Hypothalamus (tissue), 51 donors: ENCODE results near the gene AMN1.
A peak's percentile ranks its signal among the peaks of the same experiment; 100 is the strongest.
"Not testable (repeated sequence)": the region's sequence is repeated elsewhere in the genome, so short reads cannot be mapped to it uniquely, and the experiment has no call there.

ENCODE experiments used
- DNase-seq, 51 donors: peaks; one replicate each; lab custom pipeline; 2025; lab: John Stamatoyannopoulos, UW

Gene AMN1

DNA sequence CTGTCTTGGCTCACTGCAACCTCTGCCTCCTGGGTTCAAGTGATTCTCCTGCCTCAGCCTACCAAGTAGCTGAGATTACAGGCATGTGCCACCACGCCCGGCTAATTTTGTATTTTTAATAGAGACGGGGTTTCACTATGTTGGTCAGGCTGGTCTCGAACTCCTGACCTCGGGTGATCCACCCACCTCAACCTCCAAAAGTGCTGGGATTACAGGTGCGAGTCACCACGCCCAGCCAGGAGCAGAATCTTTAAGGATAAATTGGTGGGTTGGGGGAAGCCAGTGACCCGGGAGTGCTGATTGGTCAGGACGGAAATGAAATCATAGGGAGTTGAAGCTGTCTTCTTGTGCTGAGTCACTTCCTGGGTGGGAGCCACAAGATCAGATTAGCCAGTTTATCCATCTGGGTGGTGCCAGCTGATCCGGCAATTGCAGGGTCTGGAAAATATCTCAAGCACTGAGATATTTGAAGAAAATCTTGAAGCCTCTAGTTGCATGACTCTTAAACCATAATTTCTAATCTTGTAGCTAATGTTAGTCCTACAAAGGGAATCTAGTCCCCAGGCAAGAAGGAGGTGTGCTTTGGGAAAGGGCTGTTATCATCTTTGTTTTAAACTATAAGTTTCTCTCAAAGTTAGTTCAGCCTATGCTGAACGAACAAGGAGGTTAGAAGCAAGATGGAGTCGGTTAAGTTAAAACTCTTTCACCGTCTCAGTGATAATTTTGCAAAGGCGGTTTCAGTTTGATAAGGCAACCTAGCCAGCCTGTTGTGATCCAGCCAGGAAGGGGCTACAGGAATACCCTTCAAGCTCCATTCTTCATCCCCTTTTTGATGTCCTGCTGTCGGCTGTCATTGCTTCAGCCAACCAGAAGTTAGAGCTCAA, 5.0 kb upstream of the AMN1 start:
- not testable (repeated sequence) for DNase-seq

DNA sequence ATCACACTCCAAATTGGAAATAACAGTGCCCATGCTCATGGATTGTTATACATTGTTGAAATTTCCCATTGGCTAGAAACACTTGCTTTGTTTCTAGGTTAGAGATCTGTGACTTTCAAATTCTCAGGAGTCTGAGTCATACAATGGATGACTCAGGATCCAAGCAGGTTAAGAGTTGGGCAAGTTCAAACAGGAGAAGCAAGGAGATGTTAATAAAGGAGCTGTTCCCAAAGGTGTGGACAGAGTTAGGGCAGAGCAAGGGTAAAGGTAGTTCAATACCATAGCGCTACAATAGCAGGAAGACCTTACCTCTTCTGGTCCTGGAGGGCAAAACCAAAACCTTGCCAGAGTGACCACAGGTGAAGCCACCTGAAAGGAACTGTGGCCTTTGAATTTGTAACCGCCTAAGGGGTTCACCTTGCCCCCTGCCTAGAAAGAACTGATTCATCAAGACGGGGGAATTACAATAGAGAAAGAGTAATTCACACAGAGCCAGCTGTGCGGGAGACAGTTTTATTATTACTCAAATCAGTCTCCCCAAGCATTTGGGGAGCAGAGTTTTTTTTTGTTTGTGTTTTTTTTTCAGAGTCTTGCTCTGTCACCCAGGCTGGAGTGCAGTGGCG, 4.2 kb upstream of the AMN1 start:
- peak in 1 of 51 donors; percentile 35 for DNase-seq

DNA sequence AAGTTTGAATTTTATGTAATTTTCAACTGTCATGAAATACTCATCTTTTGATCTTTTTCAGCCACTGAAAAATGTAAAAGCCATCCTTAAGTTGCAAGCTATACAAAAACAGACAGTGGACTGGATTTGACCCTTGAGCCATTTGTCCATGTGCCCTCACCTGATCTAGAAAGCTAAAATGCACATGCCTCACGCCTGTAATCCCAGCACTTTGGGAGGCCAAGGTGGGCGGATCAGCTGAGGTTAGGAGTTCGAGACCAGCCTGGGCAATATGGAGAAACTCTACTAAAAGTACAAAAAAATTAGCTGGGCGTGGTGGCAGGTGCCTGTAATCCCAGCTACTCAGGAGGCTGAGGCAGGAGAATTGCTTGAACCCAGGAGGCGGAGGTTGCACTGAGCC, 2.4 kb upstream of the AMN1 start:
- DNase-seq, result not testable (repeated sequence)

DNA sequence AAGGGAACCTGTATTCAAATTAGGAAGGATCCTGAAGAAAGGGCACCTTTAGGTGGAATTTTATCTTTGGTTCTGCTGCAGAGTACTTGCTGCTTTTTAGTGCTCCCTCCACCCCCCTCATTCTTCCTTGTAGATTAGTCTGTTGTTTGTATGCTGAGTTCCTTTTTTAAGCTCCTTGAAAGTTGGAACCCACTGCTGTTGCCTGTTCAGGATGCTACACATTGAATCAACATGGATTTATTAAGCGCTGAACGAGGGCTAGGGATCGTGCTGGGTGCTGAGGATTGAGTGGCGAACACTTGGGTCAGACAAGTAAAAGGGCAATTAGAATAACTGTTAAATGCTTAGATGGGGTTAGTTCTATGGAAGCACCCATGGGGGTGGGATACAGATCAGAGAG, 884 bp upstream of the AMN1 start:
- DNase-seq, result peak in 1 of 51 donors; percentile 54

DNA sequence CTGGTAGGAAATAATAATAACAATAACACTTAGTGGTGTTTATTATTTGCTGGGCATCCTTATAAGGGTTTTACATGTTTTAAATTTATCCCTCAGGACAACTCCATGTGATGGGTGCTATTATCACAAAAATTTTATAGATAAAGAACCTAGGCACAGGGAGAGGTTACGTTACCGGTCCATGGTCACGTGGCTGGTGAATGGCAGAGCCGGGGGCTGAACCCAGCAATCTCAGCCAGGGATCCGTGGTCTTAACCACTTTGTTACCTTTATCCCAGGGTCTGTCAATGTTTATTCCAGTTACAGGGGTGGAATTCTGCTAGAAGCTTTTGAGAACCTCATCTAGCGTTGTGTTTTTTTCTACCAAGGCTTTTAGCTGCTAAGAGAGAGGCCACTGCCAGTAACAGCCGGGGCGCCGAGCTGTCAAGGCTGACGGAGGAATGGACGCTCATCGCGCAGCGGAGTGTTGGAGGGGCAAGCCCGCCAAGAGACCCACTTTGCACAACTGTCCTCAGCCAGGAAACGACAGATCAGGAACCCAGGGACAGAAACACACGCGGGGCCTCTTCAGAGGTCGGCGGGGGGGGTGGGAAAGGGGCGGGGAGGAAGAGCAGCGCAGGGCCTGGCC, 418 bp downstream of the AMN1 start:
- DNase-seq, result peak in 24 of 51 donors; percentile 8 to 89 (median 52)

DNA sequence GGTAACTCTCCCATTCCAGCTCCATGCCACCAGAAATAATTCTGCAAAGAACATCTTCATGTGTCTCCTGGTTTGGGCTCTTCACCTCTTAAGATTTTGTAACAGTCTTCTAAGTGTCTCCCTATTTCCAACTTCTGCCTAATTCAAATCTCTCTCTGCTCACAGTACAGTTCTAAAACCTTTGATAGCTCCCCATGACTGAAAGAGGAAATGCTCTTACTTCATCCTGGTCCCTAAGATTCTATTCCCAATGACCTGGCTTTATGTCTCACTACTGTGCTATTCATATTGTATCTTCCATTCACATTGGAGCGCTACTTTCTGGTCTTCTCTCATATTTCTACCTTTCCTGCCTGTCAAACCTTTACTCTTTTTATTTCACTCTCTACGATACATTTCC, 1.6 kb downstream of the AMN1 start:
- no peak for DNase-seq

DNA sequence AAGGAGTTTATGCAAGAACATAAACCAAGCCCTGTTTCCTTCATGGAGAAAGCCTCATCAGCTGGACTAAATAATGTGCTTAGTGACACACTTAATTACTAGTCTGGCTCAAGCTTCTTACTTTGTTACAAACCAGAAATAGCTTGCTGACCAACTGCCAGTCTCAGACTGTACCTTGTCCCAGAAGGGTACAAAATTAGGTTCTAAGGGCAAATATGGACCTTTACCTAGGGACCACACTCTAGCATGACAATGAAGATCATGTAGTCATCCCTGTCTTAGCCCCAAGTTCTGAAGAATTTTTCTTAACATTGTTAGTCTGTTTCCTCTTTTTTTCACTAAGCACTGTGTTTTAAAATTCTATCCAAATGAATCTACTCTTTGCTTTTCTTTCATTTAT, 2.2 kb downstream of the AMN1 start:
- no peak for DNase-seq

DNA sequence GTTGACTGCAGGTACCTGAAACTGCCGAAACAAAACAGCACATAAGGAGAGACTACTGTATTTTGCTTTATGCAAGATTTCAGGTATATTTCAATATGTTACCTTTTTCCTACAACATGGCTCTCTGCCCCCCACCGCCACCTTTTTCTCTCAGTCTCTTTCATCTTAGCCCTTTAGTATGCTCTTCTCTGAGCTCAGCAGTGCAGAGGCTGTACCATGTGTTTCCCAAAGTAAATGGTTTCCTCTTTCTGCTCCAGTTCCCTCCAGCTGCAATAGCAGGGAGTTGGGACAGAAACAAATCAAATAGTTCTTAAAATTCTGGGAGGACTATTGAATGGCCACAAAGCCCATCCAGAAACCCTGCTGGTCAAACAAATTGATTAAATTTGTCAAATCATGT, 4.3 kb downstream of the AMN1 start:
- no peak for DNase-seq

DNA sequence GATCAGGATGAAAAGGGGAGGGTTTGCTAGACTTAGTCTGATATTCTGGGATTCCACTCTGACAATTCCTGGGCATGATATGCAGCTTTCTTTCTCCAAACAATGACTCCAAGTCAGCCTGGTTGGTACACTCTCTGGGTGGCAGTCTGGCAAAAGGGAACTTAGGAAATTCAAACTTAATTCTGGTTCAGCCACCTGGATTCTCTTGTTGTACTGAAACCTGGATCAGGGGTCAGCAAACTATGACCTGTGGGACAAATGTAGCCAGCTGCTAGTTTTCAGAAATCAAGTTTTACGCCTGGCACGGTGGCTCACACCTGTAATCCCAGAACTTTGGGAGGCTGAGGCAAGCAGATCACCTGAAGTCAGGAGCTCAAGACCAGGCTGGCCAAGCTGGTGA, 6.2 kb downstream of the AMN1 start:
- DNase-seq, result no peak

DNA sequence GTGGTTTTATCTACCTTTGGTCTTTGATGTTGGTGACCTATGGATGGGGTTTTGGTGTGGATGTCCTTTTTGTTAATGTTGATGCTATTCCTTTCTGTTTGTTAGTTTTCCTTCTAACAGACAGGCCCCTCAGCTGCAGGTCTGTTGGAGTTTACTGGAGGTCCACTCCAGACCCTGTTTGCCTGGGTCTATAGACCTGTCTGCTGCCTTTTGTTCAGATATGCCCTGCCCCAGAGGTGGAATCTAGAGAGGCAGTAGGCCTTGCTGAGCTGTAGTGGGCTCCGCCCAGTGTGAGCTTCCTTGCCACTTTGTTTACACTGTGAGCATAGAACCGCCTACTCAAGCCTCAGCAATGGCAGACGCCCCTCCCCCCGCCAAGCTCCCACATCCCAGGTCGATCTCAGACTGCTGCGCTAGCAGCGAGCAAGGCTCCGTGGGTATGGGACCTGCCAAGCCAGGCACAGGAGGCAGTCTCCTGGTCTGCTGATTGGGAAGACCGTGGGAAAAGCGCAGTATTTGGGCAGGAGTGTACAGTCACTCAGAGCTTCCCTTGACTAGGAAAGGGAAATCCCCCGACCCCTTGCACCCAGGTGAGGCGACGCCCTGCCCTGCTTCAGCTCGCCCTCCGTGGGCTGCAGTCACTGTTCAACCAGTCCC, 10.2 kb downstream of the AMN1 start:
- DNase-seq, result not testable (repeated sequence)

DNA sequence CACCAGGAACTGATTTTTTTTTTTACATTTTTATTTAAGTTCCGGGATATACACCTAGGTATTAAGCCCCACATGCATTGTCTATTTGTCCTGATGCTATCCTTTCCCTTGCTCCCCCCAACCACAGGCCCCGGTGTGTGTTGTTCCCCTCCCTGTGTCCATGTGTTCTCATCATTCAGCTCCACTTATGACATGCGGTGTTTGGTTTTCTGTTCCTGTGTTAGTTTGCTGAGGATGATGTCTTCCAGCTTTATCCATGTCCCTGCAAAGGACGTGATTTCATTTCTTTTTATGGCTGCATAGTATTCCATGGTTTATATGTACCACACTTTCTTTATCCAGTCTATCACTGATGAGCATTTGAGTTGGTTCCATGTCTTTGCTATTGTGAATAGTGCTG, 11.8 kb downstream of the AMN1 start:
- not testable (repeated sequence) for DNase-seq

DNA sequence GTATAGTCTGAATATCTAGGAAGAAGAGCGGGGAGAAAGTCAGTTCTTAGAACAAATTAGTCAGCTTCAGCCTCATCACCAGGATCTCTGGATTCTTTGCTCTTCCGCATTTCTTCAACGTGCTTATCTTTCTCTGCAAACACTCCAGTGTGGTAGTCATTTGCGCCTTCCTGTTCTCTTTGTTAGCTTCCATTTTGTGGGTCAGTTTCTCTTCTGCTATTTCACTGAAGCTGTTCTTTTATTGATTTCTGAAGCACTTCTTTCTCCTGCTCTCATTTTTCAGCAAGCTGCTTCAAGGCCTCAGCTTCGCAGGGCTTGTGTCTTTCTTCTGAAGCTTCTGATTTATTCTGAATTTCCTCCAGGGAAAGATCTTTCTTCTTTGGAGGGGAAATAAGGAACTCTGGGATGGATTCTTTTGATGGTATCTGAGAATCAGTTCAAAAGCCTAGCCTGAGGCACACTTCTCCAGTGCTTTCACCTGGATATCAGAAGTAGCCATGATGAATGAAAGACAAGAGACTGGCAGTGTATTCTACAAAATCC, 13.5 kb downstream of the AMN1 start:
- peak in 2 of 51 donors; percentile 24 to 28 for DNase-seq

DNA sequence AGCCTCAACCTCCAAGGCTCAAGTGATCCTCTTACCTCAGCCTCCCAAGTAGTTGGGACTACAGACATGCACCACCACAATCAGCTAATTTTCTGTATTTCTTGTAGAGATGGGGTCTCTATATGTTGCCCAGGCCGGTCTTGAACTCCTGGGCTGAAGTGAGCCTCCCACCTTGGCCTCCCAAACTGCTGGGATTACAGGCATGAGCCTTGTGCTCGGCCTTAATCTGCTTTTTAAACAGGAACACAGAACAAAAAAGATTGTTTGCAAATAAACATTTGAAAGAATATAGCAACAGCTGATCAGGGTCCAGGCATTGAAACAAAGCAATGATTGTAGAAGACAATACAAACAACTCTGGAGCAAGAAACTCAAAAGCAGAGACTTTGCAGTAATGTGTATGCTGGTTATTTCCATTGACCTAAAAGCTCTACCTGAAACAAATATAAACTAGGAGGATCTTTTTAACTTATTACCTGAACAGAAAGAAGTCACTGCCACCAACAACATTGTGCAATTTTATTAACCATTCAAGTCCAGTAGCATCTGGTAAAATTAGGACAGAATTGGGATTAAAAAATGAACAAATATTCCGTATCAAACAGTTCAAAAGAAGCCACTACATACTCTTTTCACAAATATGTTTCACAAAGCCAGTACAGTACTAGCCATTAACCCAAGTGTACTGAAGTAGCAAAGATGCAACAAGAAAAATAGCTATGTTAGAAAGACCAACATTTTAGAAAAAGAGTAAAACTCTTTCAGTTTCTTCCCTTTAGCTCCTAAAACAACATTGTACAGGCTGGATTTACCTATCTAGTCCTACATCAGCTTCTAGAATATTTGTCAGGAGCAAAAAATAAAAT, 14.2 kb downstream of the AMN1 start:
- no peak for DNase-seq

DNA sequence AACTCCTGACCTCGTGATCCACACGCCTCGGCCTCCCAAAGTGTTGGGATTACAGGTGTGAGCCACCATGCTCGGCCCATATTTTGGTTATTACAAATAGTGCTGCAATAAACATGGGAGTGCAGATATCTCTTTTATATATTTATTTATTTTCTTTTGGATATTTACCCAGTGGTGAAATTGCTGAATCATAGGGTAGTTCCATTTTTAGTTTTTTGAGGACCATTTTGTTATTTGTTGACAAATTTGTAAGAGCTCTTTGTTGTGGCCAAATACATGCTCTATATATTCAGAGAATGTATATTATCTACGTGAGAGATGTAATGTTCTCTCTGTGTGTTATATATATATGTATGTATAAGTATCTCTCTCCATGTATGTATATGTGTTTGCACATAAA, 15.9 kb downstream of the AMN1 start:
- no peak for DNase-seq

DNA sequence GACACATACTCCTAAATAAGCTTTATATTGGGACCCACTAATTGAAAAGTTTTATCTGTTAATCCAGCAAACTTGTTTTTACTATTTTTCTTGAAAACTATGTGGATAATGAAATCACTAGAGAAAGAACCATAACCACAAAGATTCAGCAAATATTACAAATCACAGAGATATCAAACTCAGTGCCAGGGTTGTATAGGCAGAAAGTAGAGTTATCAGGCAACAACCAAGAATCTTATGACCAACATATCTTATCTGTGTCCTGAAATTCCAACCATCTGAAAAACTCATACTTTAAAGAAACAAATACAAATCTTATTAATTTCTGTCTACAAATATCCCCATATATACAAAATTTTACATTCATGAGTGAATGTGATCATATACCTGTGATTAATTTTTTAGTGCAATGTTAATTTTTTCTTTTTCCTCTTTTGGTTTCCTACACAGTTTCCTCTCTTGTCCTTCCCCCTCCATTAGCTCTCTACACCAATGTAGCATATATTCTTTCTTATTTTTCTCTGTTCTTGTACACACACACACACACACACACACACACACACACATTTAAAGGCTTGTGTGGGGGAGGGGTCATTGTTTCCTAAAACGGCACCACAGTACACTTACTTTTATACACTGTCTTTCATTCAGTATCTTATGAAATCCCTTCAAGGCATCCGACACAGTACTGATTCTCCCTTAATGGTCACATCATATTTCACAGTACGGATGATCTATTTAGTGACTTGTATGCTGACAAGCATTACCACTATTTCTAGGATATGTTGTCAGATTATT, 18.6 kb downstream of the AMN1 start:
- no peak for DNase-seq

DNA sequence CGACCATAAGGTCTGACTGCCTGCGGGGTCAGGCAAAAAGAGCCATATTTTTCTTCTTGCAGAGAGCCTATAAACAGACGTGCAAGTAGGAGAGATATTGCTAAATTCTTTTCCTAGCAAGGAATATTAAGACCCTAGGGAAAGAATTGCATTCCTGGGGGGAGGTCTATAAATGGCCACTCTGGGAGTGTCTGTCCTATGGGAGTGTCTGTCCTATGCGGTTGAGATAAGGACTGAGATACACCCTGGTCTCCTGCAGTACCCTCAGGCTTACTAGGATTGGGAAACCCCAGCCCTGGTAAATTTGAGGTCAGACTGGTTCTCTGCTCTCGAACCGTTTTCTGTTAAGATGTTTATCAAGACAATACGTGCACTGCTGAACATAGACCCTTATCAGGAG, 20.7 kb downstream of the AMN1 start:
- DNase-seq, result not testable (repeated sequence)

DNA sequence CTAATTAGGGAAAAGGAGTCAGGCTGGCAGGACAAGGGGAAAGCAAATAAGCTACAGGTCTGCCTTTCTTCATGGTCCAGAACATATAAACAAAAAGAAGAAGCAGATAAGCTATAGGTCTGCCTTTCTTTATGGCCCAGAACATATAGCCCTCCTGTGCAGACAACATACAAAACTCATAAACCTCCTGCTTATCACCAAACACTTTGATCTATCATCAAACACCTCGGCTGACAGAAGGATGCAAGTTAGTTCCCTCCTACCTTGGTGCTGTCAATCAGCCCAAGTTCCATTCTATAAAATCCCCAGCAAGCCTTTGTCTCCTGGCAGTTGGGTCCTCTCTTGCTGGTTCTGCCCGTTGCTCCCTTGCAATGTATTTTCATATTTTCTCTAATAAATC, 23.2 kb downstream of the AMN1 start:
- no peak for DNase-seq

DNA sequence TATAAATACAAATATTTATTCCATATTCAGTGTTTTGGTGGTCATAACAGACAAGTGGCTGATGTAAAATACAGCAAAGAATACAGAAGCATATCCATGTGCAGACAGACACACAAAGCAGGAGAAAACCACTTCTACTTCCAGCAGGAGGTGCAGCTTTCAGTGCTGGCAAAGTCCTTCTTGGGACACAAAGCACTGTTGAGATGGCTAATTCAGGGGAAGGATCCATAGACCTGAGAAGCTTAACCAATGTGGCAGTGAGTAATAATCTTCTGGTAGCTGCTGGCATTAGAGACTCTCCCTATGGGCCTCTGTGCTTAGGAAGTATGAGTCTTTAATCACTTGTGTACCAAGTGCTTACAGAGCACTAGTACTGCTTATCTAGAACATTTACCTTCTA, 26.8 kb downstream of the AMN1 start:
- DNase-seq, result no peak

DNA sequence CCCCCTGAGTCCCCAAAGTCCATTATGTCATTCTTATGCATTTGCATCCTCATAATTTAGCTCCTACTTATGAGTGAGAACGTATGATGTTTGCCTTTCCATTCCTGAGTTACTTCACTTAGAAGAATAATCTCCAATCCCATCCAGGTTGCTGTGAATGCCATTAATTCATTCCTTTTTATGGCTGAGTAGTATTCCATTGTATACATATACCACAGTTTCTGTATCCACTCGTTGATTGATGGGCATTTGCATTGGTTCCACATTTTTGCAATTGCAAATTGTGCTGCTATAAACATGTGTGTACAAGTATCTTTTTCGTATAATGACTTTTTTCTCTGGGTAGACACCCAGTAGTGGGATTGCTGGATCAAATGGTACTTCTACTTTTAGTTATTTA, 38.9 kb downstream of the AMN1 start:
- DNase-seq, result not testable (repeated sequence)
